ENCODE data around the gene SLC29A1.

Gene SLC29A1

DNA sequence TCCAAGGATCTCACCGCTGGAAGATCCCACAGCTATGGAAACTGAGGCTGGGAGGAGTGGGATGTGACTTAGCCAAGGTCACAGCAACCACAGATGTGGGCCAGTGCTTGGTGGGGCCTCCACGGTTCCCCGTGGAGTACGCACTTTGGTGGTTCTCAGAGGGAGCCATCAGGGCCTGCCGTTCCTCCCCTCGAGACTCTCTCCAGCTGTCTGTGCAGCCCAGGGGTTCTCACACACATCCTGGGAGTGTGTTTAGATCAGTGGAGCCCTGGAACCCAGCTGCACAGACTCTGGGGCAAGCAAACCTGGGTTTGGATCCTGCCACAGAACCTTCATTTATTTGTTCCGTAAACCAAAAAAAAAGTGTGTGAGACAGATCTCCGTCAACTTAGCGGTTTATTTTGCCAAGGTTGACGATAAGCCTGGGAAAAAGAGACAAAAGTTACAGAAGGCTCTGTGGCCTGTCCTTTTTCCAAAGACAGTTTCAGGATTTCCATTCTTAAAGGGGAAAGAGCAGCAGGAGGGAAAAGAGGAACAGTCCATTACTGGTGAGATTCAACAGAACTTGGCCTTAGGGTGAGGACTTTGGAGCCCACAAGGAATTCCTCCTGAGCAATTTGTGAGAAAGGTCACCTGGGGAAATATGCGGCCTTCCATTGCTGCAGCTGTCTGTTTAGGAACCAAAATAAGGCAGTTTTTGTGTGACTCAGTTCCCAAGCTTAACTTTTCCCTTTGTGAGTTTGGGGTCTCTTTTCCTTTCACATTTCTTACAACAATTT is 20.2 kb upstream of the SLC29A1 start:
- Histone ChIP-seq H3K4me1 (ENCODE audit: control insufficient read depth, insufficient read depth, low read depth, low read length) (peaks cover 12% of the 10 kb centered on the region), H3K4me2 (ENCODE audit: low read length, poor library complexity, severe bottlenecking) (no peak overlapping the region), H4K91ac (ENCODE audit: low read length) (no peak overlapping the region), H3K9me3 (ENCODE audit: control insufficient read depth, low read length) (no peaks in the 10 kb centered on the region), H3K36me3 (ENCODE audit: control insufficient read depth in 1 of 2, insufficient read depth in 2 of 2, low read depth in 1 of 2, low read length in 2 of 2) (no peaks in the 10 kb centered on the region), H2BK5ac (ENCODE audit: low read depth, low read length, poor library complexity, severe bottlenecking) (no peak overlapping the region), H3K23ac (ENCODE audit: low read length in 2 of 2) (no peak overlapping the region), H2AK5ac (ENCODE audit: low read length, severe bottlenecking) (no peak overlapping the region), H2AFZ (ENCODE audit: low read depth, low read length) (no peak overlapping the region), H2BK15ac (ENCODE audit: low read depth, poor library complexity, severe bottlenecking) (no peak overlapping the region), H2BK120ac (ENCODE audit: low read depth, low read length) (no peak overlapping the region), H3K4me3 (ENCODE audit: insufficient read depth in 1 of 2, low read depth in 1 of 2, low read length in 2 of 2) (no peak overlapping the region), H3K18ac (ENCODE audit: low read depth in 1 of 2, low read length in 2 of 2) (no peak overlapping the region), H3K79me1 (replicated peaks; ENCODE audit: low read length, poor library complexity, severe bottlenecking) (no peaks in the 10 kb centered on the region), H3K4ac (ENCODE audit: low read depth in 1 of 2, low read length in 2 of 2) (no peak overlapping the region), H3K27ac (ENCODE audit: low read length, poor library complexity, severe bottlenecking) (no peak overlapping the region), H3K9ac (ENCODE audit: low read length) (no peak overlapping the region), H3K14ac (ENCODE audit: low read length in 2 of 2) (no peak overlapping the region), H2BK12ac (ENCODE audit: low read length in 2 of 2) (no peak overlapping the region), H3K27me3 (ENCODE audit: control insufficient read depth in 1 of 2, insufficient read depth in 1 of 2, low read length in 2 of 2) (no peaks in the 10 kb centered on the region), H4K8ac (ENCODE audit: low read length) (no peak overlapping the region)
- WGBS = 85% methylated on average over 11 of the region's 11 CpGs
- DNase-seq = no peak

DNA sequence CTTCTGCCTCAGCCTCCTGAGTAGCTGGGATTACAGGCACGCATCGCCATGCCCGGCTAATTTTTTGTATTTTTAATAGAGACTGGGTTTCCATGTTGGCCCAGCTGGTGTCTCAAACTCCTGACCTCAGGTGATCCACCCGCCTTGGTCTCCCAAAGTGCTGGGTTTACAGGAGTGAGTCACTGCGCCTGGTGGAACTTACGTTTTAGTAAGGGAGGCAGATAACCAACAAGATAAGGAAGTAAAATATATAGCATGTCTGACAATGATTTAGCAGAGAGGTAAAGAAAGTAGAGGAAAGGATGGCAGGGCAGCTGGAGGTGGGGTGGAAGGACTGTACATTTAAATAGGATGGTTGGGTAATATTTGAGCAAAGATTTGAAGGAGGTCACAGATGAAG is 19.4 kb upstream of the SLC29A1 start:
- no peak overlapping the region for H3K23ac ChIP-seq (ENCODE audit: low read length in 2 of 2)
- H2BK5ac ChIP-seq (ENCODE audit: low read depth, low read length, poor library complexity, severe bottlenecking) = no peak overlapping the region
- no peaks in the 10 kb centered on the region for H3K27me3 ChIP-seq (ENCODE audit: control insufficient read depth in 1 of 2, insufficient read depth in 1 of 2, low read length in 2 of 2)
- H3K9me3 ChIP-seq (ENCODE audit: control insufficient read depth, low read length) = no peaks in the 10 kb centered on the region
- H3K18ac ChIP-seq (ENCODE audit: low read depth in 1 of 2, low read length in 2 of 2) = no peak overlapping the region
- no peak for DNase-seq
- H4K91ac ChIP-seq (ENCODE audit: low read length) = no peak overlapping the region
- no peak overlapping the region for H4K8ac ChIP-seq (ENCODE audit: low read length)
- H3K14ac ChIP-seq (ENCODE audit: low read length in 2 of 2) = no peak overlapping the region
- peaks cover 12% of the 10 kb centered on the region for H3K4me1 ChIP-seq (ENCODE audit: control insufficient read depth, insufficient read depth, low read depth, low read length)
- H3K9ac ChIP-seq (ENCODE audit: low read length) = no peak overlapping the region
- no peak overlapping the region for H3K4ac ChIP-seq (ENCODE audit: low read depth in 1 of 2, low read length in 2 of 2)
- H3K36me3 ChIP-seq (ENCODE audit: control insufficient read depth in 1 of 2, insufficient read depth in 2 of 2, low read depth in 1 of 2, low read length in 2 of 2) = no peaks in the 10 kb centered on the region
- no peak overlapping the region for H2AK5ac ChIP-seq (ENCODE audit: low read length, severe bottlenecking)
- no peak overlapping the region for H2BK15ac ChIP-seq (ENCODE audit: low read depth, poor library complexity, severe bottlenecking)
- H3K27ac ChIP-seq (ENCODE audit: low read length, poor library complexity, severe bottlenecking) = no peak overlapping the region
- no peaks in the 10 kb centered on the region for H3K79me1 ChIP-seq (replicated peaks; ENCODE audit: low read length, poor library complexity, severe bottlenecking)
- H2BK12ac ChIP-seq (ENCODE audit: low read length in 2 of 2) = no peak overlapping the region
- H2AFZ ChIP-seq (ENCODE audit: low read depth, low read length) = no peak overlapping the region
- no peak overlapping the region for H3K4me2 ChIP-seq (ENCODE audit: low read length, poor library complexity, severe bottlenecking)
- 88% methylated on average over 6 of the region's 6 CpGs for WGBS
- H2BK120ac ChIP-seq (ENCODE audit: low read depth, low read length) = no peak overlapping the region
- H3K4me3 ChIP-seq (ENCODE audit: insufficient read depth in 1 of 2, low read depth in 1 of 2, low read length in 2 of 2) = no peak overlapping the region

DNA sequence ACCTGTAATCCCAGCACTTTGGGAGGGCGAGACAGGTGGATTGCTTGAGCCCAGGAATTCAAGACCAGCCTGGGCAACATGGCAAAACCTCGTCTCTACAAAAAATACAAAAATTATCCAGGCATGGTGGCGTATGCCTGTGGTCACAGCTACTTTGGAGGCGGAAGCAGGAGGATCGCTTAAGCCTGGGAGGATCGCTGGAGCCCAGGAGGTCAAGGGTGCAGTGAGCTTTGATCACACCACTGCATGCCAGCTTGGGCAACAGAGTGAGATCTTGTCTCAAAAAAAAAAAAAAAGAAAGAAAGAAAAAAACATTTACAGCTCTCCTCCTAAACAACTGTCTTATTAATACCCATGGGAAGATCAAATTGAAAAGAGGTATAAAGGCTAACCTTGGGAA is 15.4 kb upstream of the SLC29A1 start:
- Histone ChIP-seq H2BK15ac (ENCODE audit: low read depth, poor library complexity, severe bottlenecking) (no peak overlapping the region), H3K27me3 (ENCODE audit: control insufficient read depth in 1 of 2, insufficient read depth in 1 of 2, low read length in 2 of 2) (no peaks in the 10 kb centered on the region), H2BK5ac (ENCODE audit: low read depth, low read length, poor library complexity, severe bottlenecking) (no peak overlapping the region), H3K23ac (ENCODE audit: low read length in 2 of 2) (no peak overlapping the region), H3K4me3 (ENCODE audit: insufficient read depth in 1 of 2, low read depth in 1 of 2, low read length in 2 of 2) (no peak overlapping the region), H3K4me1 (ENCODE audit: control insufficient read depth, insufficient read depth, low read depth, low read length) (no peaks in the 10 kb centered on the region), H2BK12ac (ENCODE audit: low read length in 2 of 2) (no peak overlapping the region), H4K91ac (ENCODE audit: low read length) (no peak overlapping the region), H3K9ac (ENCODE audit: low read length) (no peak overlapping the region), H2AFZ (ENCODE audit: low read depth, low read length) (no peak overlapping the region), H3K4ac (ENCODE audit: low read depth in 1 of 2, low read length in 2 of 2) (no peak overlapping the region), H4K8ac (ENCODE audit: low read length) (no peak overlapping the region), H3K36me3 (ENCODE audit: control insufficient read depth in 1 of 2, insufficient read depth in 2 of 2, low read depth in 1 of 2, low read length in 2 of 2) (no peaks in the 10 kb centered on the region), H3K27ac (ENCODE audit: low read length, poor library complexity, severe bottlenecking) (no peak overlapping the region), H3K14ac (ENCODE audit: low read length in 2 of 2) (no peak overlapping the region), H3K9me3 (ENCODE audit: control insufficient read depth, low read length) (no peaks in the 10 kb centered on the region), H3K18ac (ENCODE audit: low read depth in 1 of 2, low read length in 2 of 2) (no peak overlapping the region), H2AK5ac (ENCODE audit: low read length, severe bottlenecking) (no peak overlapping the region), H3K4me2 (ENCODE audit: low read length, poor library complexity, severe bottlenecking) (no peak overlapping the region), H2BK120ac (ENCODE audit: low read depth, low read length) (no peak overlapping the region), H3K79me1 (replicated peaks; ENCODE audit: low read length, poor library complexity, severe bottlenecking) (no peaks in the 10 kb centered on the region)
- WGBS = 89% methylated on average over 5 of the region's 6 CpGs
- no peak for DNase-seq

- Histone ChIP-seq H3K36me3 (ENCODE audit: control insufficient read depth in 1 of 2, insufficient read depth in 2 of 2, low read depth in 1 of 2, low read length in 2 of 2) (no peaks in the 10 kb centered on the region), H2BK12ac (ENCODE audit: low read length in 2 of 2) (no peak overlapping the region), H2AFZ (ENCODE audit: low read depth, low read length) (no peak overlapping the region), H3K9me3 (ENCODE audit: control insufficient read depth, low read length) (no peaks in the 10 kb centered on the region), H4K91ac (ENCODE audit: low read length) (no peak overlapping the region), H2AK5ac (ENCODE audit: low read length, severe bottlenecking) (no peak overlapping the region), H3K9ac (ENCODE audit: low read length) (no peak overlapping the region), H3K23ac (ENCODE audit: low read length in 2 of 2) (no peak overlapping the region), H3K14ac (ENCODE audit: low read length in 2 of 2) (no peak overlapping the region), H2BK120ac (ENCODE audit: low read depth, low read length) (no peak overlapping the region), H3K18ac (ENCODE audit: low read depth in 1 of 2, low read length in 2 of 2) (no peak overlapping the region), H3K27ac (ENCODE audit: low read length, poor library complexity, severe bottlenecking) (no peak overlapping the region), H3K4me2 (ENCODE audit: low read length, poor library complexity, severe bottlenecking) (no peak overlapping the region), H2BK15ac (ENCODE audit: low read depth, poor library complexity, severe bottlenecking) (no peak overlapping the region), H4K8ac (ENCODE audit: low read length) (no peak overlapping the region), H3K4me1 (ENCODE audit: control insufficient read depth, insufficient read depth, low read depth, low read length) (no peaks in the 10 kb centered on the region), H3K79me1 (replicated peaks; ENCODE audit: low read length, poor library complexity, severe bottlenecking) (no peaks in the 10 kb centered on the region), H3K4ac (ENCODE audit: low read depth in 1 of 2, low read length in 2 of 2) (no peak overlapping the region), H2BK5ac (ENCODE audit: low read depth, low read length, poor library complexity, severe bottlenecking) (no peak overlapping the region), H3K27me3 (ENCODE audit: control insufficient read depth in 1 of 2, insufficient read depth in 1 of 2, low read length in 2 of 2) (peaks cover 0 to 3% of the 10 kb centered on the region in 2 experiments), H3K4me3 (ENCODE audit: insufficient read depth in 1 of 2, low read depth in 1 of 2, low read length in 2 of 2) (no peak overlapping the region)
- DNase-seq = no peak
- 81% methylated on average over 3 of the region's 3 CpGs for WGBS
Observed at GRCh38 chr6:44211284-44211683, 12.1 kb upstream of the SLC29A1 start.
